HG03460 (cell line): Measurements from ENCODE around the gene VIT.

Source experiments
- ATAC-seq: cut with Tn5 transposase; IDR thresholded peaks from one replicate; pipeline ENCODE4 v1.9.1; 2021; ENCODE audit not compliant: unreplicated experiment

Gene VIT

GRCh38 chr2:36708041-36708741 lies 11.7 kb downstream of the VIT start:
- ATAC-seq: no peak

GRCh38 chr2:36710858-36711515 lies 14.5 kb downstream of the VIT start:
- no peak for ATAC-seq

DNA sequence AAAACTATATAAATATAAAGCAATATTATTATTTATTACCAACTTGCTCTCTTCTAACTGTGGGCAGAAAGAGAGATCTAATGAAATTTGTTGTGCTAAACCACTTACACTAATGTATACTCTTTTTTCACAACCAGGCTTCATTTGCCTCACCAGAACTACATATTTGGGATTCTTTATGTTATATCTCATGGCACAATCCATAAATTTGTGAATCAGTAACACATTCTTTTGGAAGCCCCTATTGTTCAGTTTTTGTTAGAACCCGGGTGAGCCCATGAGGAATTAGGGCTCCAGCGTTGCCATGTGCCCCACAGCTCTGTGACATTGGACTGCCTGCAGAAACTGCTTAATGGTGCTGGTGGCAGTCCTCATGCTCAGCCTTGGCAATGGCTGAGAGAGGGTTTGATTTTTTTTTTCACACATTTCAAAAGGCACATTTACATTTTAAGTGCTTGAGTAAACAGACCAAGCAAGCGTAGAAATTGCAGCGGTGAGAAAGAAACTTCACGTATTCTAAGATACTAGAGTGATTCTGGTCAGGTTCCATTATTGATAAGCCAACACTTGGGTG lies 15.3 kb downstream of the VIT start:
- no peak for ATAC-seq

- ATAC-seq: no peak
These were observed 16.8 kb downstream of the VIT start for GRCh38 chr2:36713310-36713709.

- ATAC-seq: no peak
These were observed 19.6 kb downstream of the VIT start for GRCh38 chr2:36716111-36716510.

DNA sequence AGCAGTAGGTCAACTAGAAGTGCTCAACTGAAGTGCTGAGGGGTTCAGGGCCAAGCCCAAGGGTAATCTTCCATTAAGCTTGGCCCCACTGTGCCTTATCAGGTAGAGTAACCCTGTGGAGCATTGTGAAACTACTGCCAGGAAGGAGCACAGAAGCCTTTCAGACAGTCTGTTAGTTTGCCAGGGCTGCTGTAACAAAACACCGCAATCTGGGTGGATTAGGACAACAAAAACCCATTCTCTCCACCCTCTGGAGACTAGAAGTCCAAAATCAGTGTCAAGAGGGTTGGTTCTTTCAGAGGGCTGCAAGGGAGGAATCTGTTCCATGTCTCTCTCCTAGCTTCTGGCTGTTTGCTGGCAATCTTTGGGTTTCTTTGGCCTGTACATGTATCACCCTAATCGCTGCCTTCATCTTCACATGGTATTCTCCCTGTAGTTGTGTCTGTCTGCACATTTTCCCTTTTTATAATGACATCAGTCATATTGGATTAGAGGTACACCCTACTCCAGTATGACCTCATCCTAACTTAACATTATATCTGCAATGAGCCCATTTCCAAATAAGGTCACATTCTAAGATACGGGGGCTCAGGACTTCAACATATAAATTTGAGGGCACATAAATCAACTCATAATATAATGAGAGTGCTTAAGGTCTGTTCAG lies 21.2 kb downstream of the VIT start:
- ATAC-seq: no peak

DNA sequence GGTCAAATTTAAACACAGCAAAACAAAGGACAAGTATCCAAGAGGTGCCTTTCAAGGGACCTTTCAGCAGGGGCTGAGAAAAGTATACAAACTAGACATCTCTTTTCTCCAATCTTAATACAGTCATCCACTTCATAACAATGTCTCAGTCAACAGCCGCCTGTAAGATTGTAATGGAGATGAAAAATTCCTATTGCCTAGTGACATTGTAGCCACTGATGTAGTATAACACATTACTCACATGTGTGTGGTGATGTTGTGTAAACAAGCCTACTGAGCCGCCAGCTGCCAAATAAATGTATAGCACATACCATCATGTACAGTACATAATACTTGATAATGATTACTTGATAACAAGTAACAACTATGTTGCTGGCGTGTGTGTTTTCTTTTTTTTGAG lies 31.0 kb downstream of the VIT start:
- ATAC-seq: no peak

DNA sequence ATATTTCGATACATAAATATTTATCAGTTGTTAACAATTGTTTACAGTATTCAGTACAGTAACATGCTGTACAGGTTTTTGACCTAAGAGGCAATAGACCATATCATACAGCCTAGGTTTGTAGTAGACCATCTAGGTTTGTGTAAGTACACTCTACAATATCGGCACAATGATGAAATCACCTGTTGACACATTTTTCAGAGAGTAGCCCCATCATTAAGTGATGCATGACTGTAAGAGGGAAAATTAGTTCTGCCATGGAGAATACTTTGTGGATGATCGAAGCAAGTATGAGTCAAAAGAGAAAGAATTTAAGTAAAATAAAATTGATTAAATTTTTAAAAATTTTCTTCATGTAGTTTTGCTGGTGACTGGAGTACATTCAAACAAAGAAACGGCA lies 32.6 kb downstream of the VIT start:
- no peak for ATAC-seq

DNA sequence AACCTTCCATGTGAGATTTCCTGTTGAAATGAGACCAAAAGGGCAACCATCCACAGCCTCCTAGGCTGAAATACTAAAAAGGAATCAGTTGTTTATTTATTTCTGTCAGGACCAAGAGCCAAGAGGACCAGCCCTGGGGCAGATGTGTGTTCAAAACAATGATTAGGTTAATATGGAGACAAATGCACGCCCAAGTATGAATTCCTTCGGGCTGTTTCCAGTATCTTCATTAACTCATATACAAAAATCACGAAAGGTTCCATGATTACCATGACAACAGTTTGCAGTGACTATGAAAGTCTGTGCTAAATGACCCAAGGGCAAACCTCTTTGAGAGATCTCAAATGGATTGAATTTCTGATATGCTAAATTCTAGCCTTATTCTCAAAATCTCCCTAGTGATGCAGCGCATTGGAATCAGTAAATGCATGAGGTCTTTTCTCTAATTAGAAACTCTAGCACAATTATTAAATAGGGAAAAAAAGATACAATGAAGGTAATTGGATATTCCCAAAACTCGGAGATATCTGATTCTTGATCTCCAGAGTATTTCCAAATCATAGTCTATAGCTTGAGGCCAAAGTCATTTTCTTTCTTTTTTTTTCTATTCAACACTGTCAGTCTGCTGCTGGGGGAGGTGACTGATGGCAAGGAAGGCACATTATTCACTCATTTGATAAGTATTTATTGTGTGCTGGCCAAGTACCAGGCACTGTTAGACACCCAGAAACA lies 35.6 kb downstream of the VIT start:
- no peak for ATAC-seq

- no peak for ATAC-seq
These were observed 36.1 kb downstream of the VIT start for GRCh38 chr2:36732673-36733036.

DNA sequence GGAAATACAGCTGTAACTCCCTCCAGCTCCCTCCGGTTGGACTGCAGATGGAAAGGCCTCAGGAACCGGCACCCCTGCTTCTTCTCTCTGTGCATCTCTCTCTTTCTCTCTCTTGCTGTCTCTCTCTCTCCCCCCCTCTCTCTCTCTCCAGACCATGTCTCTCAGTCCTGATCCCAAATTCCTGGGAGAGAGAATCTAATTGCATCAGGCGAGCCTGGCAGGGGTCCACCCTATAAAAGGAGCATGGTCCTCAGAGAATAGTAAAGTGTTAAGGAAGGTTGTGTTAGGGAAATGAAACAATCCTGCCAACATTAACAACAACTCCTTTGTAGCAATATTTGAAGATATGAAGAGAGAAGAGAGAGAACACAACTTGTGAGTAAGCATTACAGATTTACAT lies 36.7 kb downstream of the VIT start:
- ATAC-seq: no peak

GRCh38 chr2:36734304-36734703 lies 37.8 kb downstream of the VIT start:
- ATAC-seq: no peak

- no peak for ATAC-seq
These were observed 40.7 kb downstream of the VIT start for GRCh38 chr2:36737131-36737750.

DNA sequence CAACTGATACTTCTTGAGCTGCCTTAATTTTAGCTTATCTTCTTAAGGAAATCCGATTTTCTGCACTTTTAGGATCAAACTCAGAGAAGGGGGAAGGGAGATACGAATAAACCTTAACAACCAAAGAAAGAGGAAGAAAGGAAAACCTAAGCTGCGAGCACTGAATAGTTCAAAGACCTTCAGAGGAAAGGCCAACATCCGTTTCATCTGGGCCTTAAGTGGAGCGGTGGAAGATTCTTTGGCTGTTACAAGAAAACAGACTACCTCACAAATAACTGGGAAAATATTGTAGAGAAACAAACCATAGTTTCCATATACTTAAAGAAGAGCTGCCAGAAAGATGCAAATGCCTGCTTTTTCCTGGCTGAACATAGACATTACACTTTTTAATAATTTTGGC lies 43.6 kb downstream of the VIT start:
- no peak for ATAC-seq

- no peak for ATAC-seq
These were observed 44.8 kb downstream of the VIT start for GRCh38 chr2:36741188-36741837.

DNA sequence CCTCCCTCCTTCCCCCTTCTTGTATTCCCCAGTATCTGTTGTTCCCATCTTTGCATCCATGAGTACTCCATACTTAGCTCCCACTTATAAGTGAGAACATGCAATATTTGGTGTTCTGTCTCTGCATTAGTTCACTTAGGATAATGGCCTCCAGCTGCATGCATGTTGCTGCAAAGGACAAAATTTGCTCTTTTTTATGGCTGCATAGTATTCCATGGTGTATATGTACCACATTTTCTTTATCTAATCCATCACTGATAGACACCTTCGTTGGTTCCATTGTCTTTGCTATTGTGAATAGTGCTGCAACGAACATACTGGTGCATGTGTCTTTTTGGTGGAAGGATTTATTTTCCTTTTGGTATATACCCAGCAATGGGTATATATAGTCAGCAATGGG lies 47.4 kb downstream of the VIT start:
- ATAC-seq: no peak

- no peak for ATAC-seq
These were observed 51.7 kb downstream of the VIT start for GRCh38 chr2:36748166-36748565.

DNA sequence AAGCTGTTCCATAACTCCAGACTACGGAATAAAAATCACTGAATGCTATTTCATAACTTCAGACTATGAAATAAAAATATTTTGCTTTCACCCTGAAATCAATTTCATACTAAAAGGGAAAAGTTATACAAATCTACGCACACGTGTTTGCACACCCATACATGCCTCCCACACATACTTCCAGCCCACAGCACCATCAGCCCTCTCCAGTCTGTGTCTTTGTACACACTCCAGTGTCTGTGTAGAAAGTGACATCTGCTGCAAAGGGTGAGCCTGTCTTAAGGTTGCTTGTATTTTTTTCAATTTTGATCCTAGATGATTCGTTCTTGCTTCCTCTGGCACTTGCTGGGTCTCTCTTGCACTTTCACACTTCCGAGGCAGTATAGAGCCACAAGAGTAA lies 53.6 kb downstream of the VIT start:
- no peak for ATAC-seq

- ATAC-seq: no peak
These were observed 57.3 kb downstream of the VIT start for GRCh38 chr2:36753706-36754221.

DNA sequence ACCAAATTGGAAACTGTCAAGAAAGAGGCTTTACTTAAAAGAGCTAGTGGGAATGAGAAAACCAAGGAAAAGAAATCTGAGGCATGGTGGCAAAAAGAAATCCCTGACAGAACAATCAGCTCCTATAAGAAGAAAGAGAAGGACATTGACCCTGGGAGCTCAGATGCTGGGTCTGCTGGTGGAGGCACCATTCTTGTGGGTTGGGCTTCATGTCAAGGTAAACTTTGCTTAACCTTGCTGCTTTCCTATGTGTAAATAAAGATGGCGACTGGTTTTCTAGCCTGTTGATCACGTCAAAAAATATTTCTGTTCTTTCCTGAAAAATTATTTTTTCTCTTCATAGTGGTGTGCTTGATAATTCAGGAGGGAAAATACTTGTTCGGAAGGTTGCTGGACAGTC lies 58.1 kb downstream of the VIT start:
- no peak for ATAC-seq
